IMR-90 (cell line): ENCODE data around the gene FAAP20. TPM values are rescaled to one million over a fixed set of nuclear protein-coding genes. Genes with fewer than 3 reads are reported as not detected.

Experiments used
- ATAC-seq: fragments of 200-7000 bp; cut with Tn5 transposase; 2 replicates; pipeline ENCODE4 v1.9.1; 2020; ENCODE audit warnings: low read depth, mild to moderate bottlenecking, moderate library complexity
- BruUV-seq: library from RNA; stranded (reverse); fragments of 400-500 nt; replicated peaks from 2 replicates; lab custom pipeline; 2021; lab: Mats Ljungman, UMichigan
- CTCF ChIA-PET: fragments of 300-600 bp; formaldehyde crosslinking; extraction: SDS; loops from one replicate; lab custom pipeline; 2021; ENCODE audit warnings: antibody characterized with exemption; lab: Yijun Ruan, JAX
- POLR2A ChIA-PET: fragments of 300-600 bp; sonication (Branson Sonifier 250); formaldehyde crosslinking; loops from one replicate; lab custom pipeline; 2022; ENCODE audit warnings: antibody characterized with exemption; ENCODE audit not compliant: unreplicated experiment; lab: Charles Lee
- DNase-seq: peaks from one replicate; pipeline ENCODE4 v3.0.0; 2013
- H2AFZ ChIP-seq: replicated peaks from 2 replicates; pipeline ENCODE3; 2013; ENCODE audit warnings: low read length, mild to moderate bottlenecking; ENCODE audit not compliant: poor library complexity
- H2AK5ac ChIP-seq: 2 replicates; pipeline ENCODE4 v1.6.1; 2013; ENCODE audit warnings: low read depth, low read length, inconsistent platforms
- H2AK9ac ChIP-seq: replicated peaks from 2 replicates; pipeline ENCODE3; 2013; ENCODE audit warnings: mild to moderate bottlenecking, low read depth, low read length, moderate library complexity; ENCODE audit not compliant: poor library complexity
- H2BK120ac ChIP-seq: 2 replicates; pipeline ENCODE4 v1.6.1; 2013; ENCODE audit warnings: low read depth, low read length, inconsistent platforms
- H2BK15ac ChIP-seq: 3 replicates; pipeline ENCODE4 v1.6.1; 2013; ENCODE audit warnings: low read depth, low read length, inconsistent platforms
- H2BK20ac ChIP-seq: 2 replicates; pipeline ENCODE4 v1.6.1; 2013; ENCODE audit warnings: low read depth, mild to moderate bottlenecking, inconsistent platforms, low read length, moderate library complexity
- H2BK5ac ChIP-seq: 2 replicates; pipeline ENCODE4 v1.6.1; 2013; ENCODE audit warnings: mild to moderate bottlenecking, low read depth, low read length, inconsistent platforms; ENCODE audit not compliant: poor library complexity, severe bottlenecking
- H3K14ac ChIP-seq: replicated peaks from 2 replicates; pipeline ENCODE4 v1.6.1; 2013; ENCODE audit warnings: low read depth, low read length, inconsistent platforms
- H3K18ac ChIP-seq: 2 replicates; pipeline ENCODE4 v1.6.1; 2013; ENCODE audit warnings: low read depth, low read length, control low read depth
- H3K23ac ChIP-seq: 2 replicates; pipeline ENCODE4 v1.6.1; 2013; ENCODE audit warnings: low read depth, low read length, inconsistent platforms
- H3K27ac ChIP-seq: 2 replicates; pipeline ENCODE4 v1.5.1; 2013; ENCODE audit warnings: mild to moderate bottlenecking, control low read depth, low read length; ENCODE audit not compliant: insufficient read depth
- H3K27me3 ChIP-seq: 2 replicates; pipeline ENCODE4 v1.6.1; 2013; ENCODE audit warnings: low read length; ENCODE audit not compliant: control insufficient read depth, insufficient read depth
- H3K36me3 ChIP-seq: 2 replicates; pipeline ENCODE4 v1.6.1; 2013; ENCODE audit warnings: low read length, mixed read lengths; ENCODE audit not compliant: control insufficient read depth, insufficient read depth
- H3K4ac ChIP-seq: 2 replicates; pipeline ENCODE4 v1.6.1; 2013; ENCODE audit warnings: low read depth, low read length, inconsistent platforms
- H3K4me1 ChIP-seq: 2 replicates; pipeline ENCODE4 v1.6.1; 2013; ENCODE audit warnings: low read length, mixed read lengths; ENCODE audit not compliant: control insufficient read depth, insufficient read depth
- H3K4me2 ChIP-seq: 2 replicates; pipeline ENCODE4 v1.6.1; 2013; ENCODE audit warnings: low read depth, mild to moderate bottlenecking, control low read depth, low read length, moderate library complexity
- H3K4me3 ChIP-seq: 2 replicates; pipeline ENCODE4 v1.5.1; 2013; ENCODE audit warnings: low read depth, mild to moderate bottlenecking, control low read depth, low read length, moderate library complexity; ENCODE audit not compliant: insufficient read depth
- H3K56ac ChIP-seq: 2 replicates; pipeline ENCODE4 v1.6.1; 2013; ENCODE audit warnings: low read length, inconsistent platforms; ENCODE audit not compliant: insufficient read depth; ENCODE audit errors: extremely low read depth
- H3K79me1 ChIP-seq, 2 experiments: 2 replicates each; pipeline ENCODE4 v1.6.1; 2013; ENCODE audit warnings: low read length in 2 of 2, inconsistent platforms in 1 of 2, low read depth in 1 of 2
- H3K9ac ChIP-seq: 2 replicates; pipeline ENCODE4 v1.6.1; 2013; ENCODE audit warnings: low read depth, low read length, control low read depth
- H3K9me1 ChIP-seq: 2 replicates; pipeline ENCODE4 v1.6.1; 2013; ENCODE audit warnings: low read length, inconsistent platforms; ENCODE audit not compliant: insufficient read depth
- H3K9me3 ChIP-seq: 2 replicates; pipeline ENCODE4 v1.6.1; 2013; ENCODE audit warnings: low read length; ENCODE audit not compliant: control insufficient read depth, insufficient read depth
- H4K20me1 ChIP-seq: 2 replicates; pipeline ENCODE4 v1.6.1; 2013; ENCODE audit warnings: low read length, inconsistent platforms; ENCODE audit not compliant: insufficient read depth
- H4K5ac ChIP-seq: 2 replicates; pipeline ENCODE4 v1.6.1; 2013; ENCODE audit warnings: mild to moderate bottlenecking, low read depth, low read length, control low read depth
- H4K8ac ChIP-seq, 2 experiments: 2 replicates each; pipeline ENCODE4 v1.6.1; 2013; ENCODE audit warnings: low read depth in 2 of 2, low read length in 2 of 2, control low read depth in 1 of 2, inconsistent platforms in 1 of 2
- H4K91ac ChIP-seq: 2 replicates; pipeline ENCODE4 v1.6.1; 2013; ENCODE audit warnings: low read depth, low read length, inconsistent platforms; ENCODE audit not compliant: insufficient read depth
- CEBPB ChIP-seq: IDR thresholded peaks from 2 replicates; pipeline ENCODE4 v1.6.1; 2012; ENCODE audit warnings: low read depth, low read length, improper control_type of control experiment
- CHD1 ChIP-seq: IDR thresholded peaks from 2 replicates; pipeline ENCODE4 v1.6.1; 2012; ENCODE audit warnings: low read depth, low read length, improper control_type of control experiment
- ELK1 ChIP-seq: fragments of 150-350 bp; IDR thresholded peaks from 2 replicates; pipeline ENCODE4 v1.6.1; 2016; ENCODE audit warnings: low read depth, mild to moderate bottlenecking, low read length, moderate library complexity, borderline replicate concordance
- FOS ChIP-seq: fragments of 150-350 bp; IDR thresholded peaks from 2 replicates; pipeline ENCODE4 v1.6.1; 2016; ENCODE audit warnings: low read depth, low read length
- NFE2L2 ChIP-seq: fragments of 150-350 bp; IDR thresholded peaks from 2 replicates; pipeline ENCODE4 v1.6.1; 2016; ENCODE audit warnings: low read depth, mild to moderate bottlenecking, low read length
- POLR2A ChIP-seq: IDR thresholded peaks from 2 replicates; pipeline ENCODE4 v1.6.1; 2012; ENCODE audit warnings: mild to moderate bottlenecking, low read depth, low read length
- RAD21 ChIP-seq: IDR thresholded peaks from 2 replicates; pipeline ENCODE4 v1.6.1; 2012; ENCODE audit warnings: low read length, improper control_type of control experiment
- RFX5 ChIP-seq: IDR thresholded peaks from 2 replicates; pipeline ENCODE4 v1.8.0; 2012; ENCODE audit warnings: low read depth, mild to moderate bottlenecking, low read length, moderate library complexity
- USF2 ChIP-seq: fragments of 150-350 bp; IDR thresholded peaks from 2 replicates; pipeline ENCODE4 v1.6.1; 2017; ENCODE audit warnings: mild to moderate bottlenecking, antibody characterized with exemption, low read length, low read depth
- whole genome bisulfite sequencing, 2 experiments: methylation state at CpG; one replicate each; pipeline versions ENCODE4 v1.1.5 to v1.1.7; 2013; ENCODE audit warnings: missing lambda C conversion rate in 2 of 2; ENCODE audit not compliant: insufficient read length in 1 of 2; ENCODE audit errors: extremely low coverage in 2 of 2; 5-methylcytosine and 5-hydroxymethylcytosine counted together
- dilution Hi-C: fragments of 300-500 bp; cut with HindIII; formaldehyde crosslinking; loops from one replicate; pipeline ENCODE4 v1.14.3; 2018; ENCODE audit warnings: low sequenced_read_pairs; ENCODE audit not compliant: unreplicated experiment
- in situ Hi-C: fragments of 300-500 bp; cut with MboI; formaldehyde crosslinking; loops from 3 replicates; pipeline ENCODE4 v1.14.3; 2019; ENCODE audit warnings: low sequenced_read_pairs, inconsistent platforms, mixed read lengths
- intact Hi-C: fragments of 100-400 bp; cut with micrococcal nuclease; formaldehyde crosslinking; loops from 2 replicates; pipeline ENCODE4 v1.10.0; 2022
- polyA plus RNA-seq, 3 experiments: library from polyadenylated mRNA; depleted of rRNA; stranded (reverse); fragments of >200 nt; gene quantifications; 2 replicates each; pipeline ENCODE4 v1.2.3, GENCODE V29; 2012; ENCODE audit warnings: low replicate concordance in 1 of 3
- total RNA-seq: library from RNA; depleted of rRNA; stranded (reverse); fragments of >200 nt; gene quantifications from 2 replicates; pipeline ENCODE4 v1.2.3, GENCODE V29; 2012
- TF ChIP-seq, protein P1 (sequence below): conservative IDR thresholded peaks from 2 replicates; pipeline ENCODE4 v1.5.1; 2012; ENCODE audit warnings: mild to moderate bottlenecking, low read depth, low read length, improper control_type of control experiment

FAAP20 gene
- total and polyA plus RNA-seq, 2 of the 4 experiments (the other 2 are of a cell fraction) = 6.5 to 31.5 TPM

GRCh38 chr1:2234762-2235113 lies 40.2 kb upstream of the FAAP20 start:
- no peak overlapping the region; the same call in 1 of the 2 replicates for H4K91ac ChIP-seq
- H3K4me1 ChIP-seq = peaks cover 52% of the 10 kb centered on the region
- peak overlapping the region; percentile 72 for H3K4ac ChIP-seq
- ATAC-seq = no peak
- in situ Hi-C loops (loop anchor here (5.0 kb wide), 2 partner anchors 37 to 63 kb away; no protein-coding TSS in a partner anchor), intact Hi-C loops (loop anchor here (2.0 to 5.0 kb wide), 2 partner anchors 43 to 56 kb away; no protein-coding TSS in a partner anchor), dilution Hi-C loops (no loop called here)
- H3K23ac ChIP-seq = no peak overlapping the region
- no peak overlapping the region for H4K5ac ChIP-seq
- no peak overlapping the region for H2BK15ac ChIP-seq
- peak overlapping the region; percentile 81; the same call in 1 of the 2 replicates for H2AK5ac ChIP-seq
- peak overlapping the region; percentile 89 for H2AK9ac ChIP-seq
- no peak overlapping the region for H3K4me3 ChIP-seq
- H3K56ac ChIP-seq = no peak overlapping the region
- H3K27ac ChIP-seq = peak overlapping the region; percentile 86
- POLR2A ChIA-PET = interaction anchor here (0.7 kb wide), 1 partner anchor 25 kb away, joined by 9 read pairs; no protein-coding TSS in a partner anchor
- TF ChIP-seq CHD1 (no peak), RFX5 (no peak), USF2 (no peak), ELK1 (no peak), POLR2A (no peak), CEBPB (no peak), RAD21 (no peak), FOS (no peak), NFE2L2 (no peak)
- TF ChIP-seq, protein P1, sequence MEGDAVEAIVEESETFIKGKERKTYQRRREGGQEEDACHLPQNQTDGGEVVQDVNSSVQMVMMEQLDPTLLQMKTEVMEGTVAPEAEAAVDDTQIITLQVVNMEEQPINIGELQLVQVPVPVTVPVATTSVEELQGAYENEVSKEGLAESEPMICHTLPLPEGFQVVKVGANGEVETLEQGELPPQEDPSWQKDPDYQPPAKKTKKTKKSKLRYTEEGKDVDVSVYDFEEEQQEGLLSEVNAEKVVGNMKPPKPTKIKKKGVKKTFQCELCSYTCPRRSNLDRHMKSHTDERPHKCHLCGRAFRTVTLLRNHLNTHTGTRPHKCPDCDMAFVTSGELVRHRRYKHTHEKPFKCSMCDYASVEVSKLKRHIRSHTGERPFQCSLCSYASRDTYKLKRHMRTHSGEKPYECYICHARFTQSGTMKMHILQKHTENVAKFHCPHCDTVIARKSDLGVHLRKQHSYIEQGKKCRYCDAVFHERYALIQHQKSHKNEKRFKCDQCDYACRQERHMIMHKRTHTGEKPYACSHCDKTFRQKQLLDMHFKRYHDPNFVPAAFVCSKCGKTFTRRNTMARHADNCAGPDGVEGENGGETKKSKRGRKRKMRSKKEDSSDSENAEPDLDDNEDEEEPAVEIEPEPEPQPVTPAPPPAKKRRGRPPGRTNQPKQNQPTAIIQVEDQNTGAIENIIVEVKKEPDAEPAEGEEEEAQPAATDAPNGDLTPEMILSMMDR = no peak
- H3K9me3 ChIP-seq = no peaks in the 10 kb centered on the region
- H3K14ac ChIP-seq = 0 out of 2 replicates have a peak overlapping the region, but pooled peaks have one; percentile 23
- H4K20me1 ChIP-seq = peaks cover 99% of the 10 kb centered on the region
- H3K4me2 ChIP-seq = peak overlapping the region; percentile 63; the same call in 1 of the 2 replicates
- peak overlapping the region; percentile 75 for H2BK5ac ChIP-seq
- WGBS, 2 experiments = 0% methylated on average over 1 of the region's 4 CpGs; no CpG with 5 or more reads in 1 of the 2 experiments
- no TSS peak for BruUV-seq
- H2BK20ac ChIP-seq = no peak overlapping the region
- H3K9ac ChIP-seq = no peak overlapping the region
- no peak overlapping the region for H4K8ac ChIP-seq
- H2BK120ac ChIP-seq = peak overlapping the region; percentile 45; the same call in 1 of the 2 replicates
- no peak overlapping the region; the same call in 1 of the 2 replicates for H3K18ac ChIP-seq
- H3K36me3 ChIP-seq = peaks cover 2% of the 10 kb centered on the region; the same call in 1 of the 2 replicates
- CTCF ChIA-PET = no interaction called here
- H2AFZ ChIP-seq = no peak overlapping the region
- H3K9me1 ChIP-seq = peaks cover 23% of the 10 kb centered on the region
- DNase-seq = no peak
- H3K27me3 ChIP-seq = no peaks in the 10 kb centered on the region
- peaks cover 0 to 37% of the 10 kb centered on the region in 2 experiments; a peak in 2 of 4 replicates for H3K79me1 ChIP-seq
